A549 (cell line): ENCODE data around the gene PRLR. TPM values are rescaled to one million over a fixed set of nuclear protein-coding genes. Genes with fewer than 3 reads are reported as not detected.
A peak's percentile ranks its signal among the peaks of the same experiment; 100 is the strongest.

Experiments
- ATAC-seq, 2 experiments: fragments of 200-7000 bp in 1 of 2; fragments of >200 bp in 1 of 2; cut with Nextera tagmentation in 1 of 2; cut with Tn5 transposase in 1 of 2; 3 replicates each; pipeline versions ENCODE4 v1.8.0 to v1.9.1; 2018 to 2020; ENCODE audit warnings: mild to moderate bottlenecking in 1 of 2, moderate library complexity in 1 of 2
- CTCF ChIA-PET: fragments of 300-600 bp; sonication (Branson Sonifier 250); formaldehyde crosslinking; extraction: SDS; loops from one replicate; lab custom pipeline; 2021; ENCODE audit warnings: antibody characterized with exemption, inconsistent platforms; lab: Yijun Ruan, JAX
- POLR2A ChIA-PET: fragments of 350-600 bp; formaldehyde crosslinking; extraction: SDS; loops from one replicate; lab custom pipeline; 2021; ENCODE audit warnings: antibody characterized with exemption, inconsistent platforms; lab: Yijun Ruan, JAX
- DNase-seq, 2 experiments: peaks; one replicate each; pipeline versions ENCODE4 v3.0.0 to v3.0.0-alpha.2; 2011 to 2016; ENCODE audit warnings: low read depth in 1 of 2, low spot score in 1 of 2
- FAIRE-seq: peaks from 2 replicates; lab custom pipeline; 2011; peaks lifted over from hg19 to GRCh38; lab: Jason Lieb, UNC
- H3K27ac ChIP-seq, 2 experiments: fragments of >200 bp; sonication (Bioruptor Twin); formaldehyde crosslinking; 3 replicates each; pipeline ENCODE4 v1.5.1; 2016 to 2017
- H3K4me1 ChIP-seq: fragments of >200 bp; sonication (Bioruptor Twin); formaldehyde crosslinking; 3 replicates; pipeline ENCODE4 v1.6.1; 2016
- H3K4me2 ChIP-seq: fragments of >200 bp; sonication (Bioruptor Twin); formaldehyde crosslinking; 3 replicates; pipeline ENCODE4 v1.6.1; 2016
- H3K4me3 ChIP-seq: fragments of >200 bp; sonication (Bioruptor Twin); formaldehyde crosslinking; 3 replicates; pipeline ENCODE4 v1.5.1; 2016
- H3K9me3 ChIP-seq: fragments of >200 bp; sonication (Bioruptor Twin); formaldehyde crosslinking; 3 replicates; pipeline ENCODE4 v1.6.1; 2016
- ATOH8 ChIP-seq: fragments of 250-450 bp; sonication (Bioruptor Pico); IDR thresholded peaks from 2 replicates; pipeline ENCODE4 v1.5.0; 2020; ENCODE audit warnings: low read depth, mild to moderate bottlenecking, moderate library complexity
- BHLHE40 ChIP-seq: IDR thresholded peaks from 2 replicates; pipeline ENCODE4 v1.6.1; 2012; ENCODE audit warnings: low read depth, low read length, inconsistent platforms
- CBX8 ChIP-seq: fragments of 200-600 bp; sonication (generic); IDR thresholded peaks from 2 replicates; pipeline ENCODE4 v1.6.1; 2016
- CEBPB ChIP-seq, 2 experiments: fragments of >200 bp in 1 of 2; sonication (Bioruptor Twin) in 1 of 2; formaldehyde crosslinking in 1 of 2; IDR thresholded peaks; 2 replicates each; pipeline ENCODE4 v1.6.1; 2012 to 2016
- CHD4 ChIP-seq: fragments of 200-600 bp; sonication (generic); IDR thresholded peaks from 2 replicates; pipeline ENCODE4 v1.6.1; 2016; ENCODE audit warnings: antibody characterized with exemption, mild to moderate bottlenecking, borderline replicate concordance
- EHF ChIP-seq: fragments of 250-450 bp; sonication (Bioruptor Pico); IDR thresholded peaks from 2 replicates; pipeline ENCODE4 v1.5.0; 2020; ENCODE audit warnings: mild to moderate bottlenecking
- FOSB ChIP-seq: fragments of 250-450 bp; sonication (Bioruptor Pico); IDR thresholded peaks from 2 replicates; pipeline ENCODE4 v1.5.0; 2020; ENCODE audit warnings: mild to moderate bottlenecking, moderate library complexity
- FOSL2 ChIP-seq, 2 experiments: fragments of 450-650 bp in 1 of 2; fragments of >200 bp in 1 of 2; sonication (Bioruptor Twin) in 1 of 2; formaldehyde crosslinking; IDR thresholded peaks; 2 replicates each; pipeline versions ENCODE4 v1.5.0 to v1.6.1; 2016 to 2020; ENCODE audit warnings: mild to moderate bottlenecking in 1 of 2, moderate library complexity in 1 of 2
- FOXS1 ChIP-seq: fragments of 250-450 bp; sonication (Bioruptor Pico); IDR thresholded peaks from 2 replicates; pipeline ENCODE4 v1.5.0; 2020; ENCODE audit warnings: mild to moderate bottlenecking, moderate library complexity
- GATA3 ChIP-seq: IDR thresholded peaks from 2 replicates; pipeline ENCODE4 v1.6.1; 2012; ENCODE audit warnings: borderline replicate concordance
- HEYL ChIP-seq: fragments of 250-450 bp; sonication (Bioruptor Pico); IDR thresholded peaks from 2 replicates; pipeline ENCODE4 v1.8.0; 2021; ENCODE audit warnings: mild to moderate bottlenecking, moderate library complexity
- HOXB5 ChIP-seq: fragments of 250-450 bp; sonication (Bioruptor Pico); IDR thresholded peaks from 2 replicates; pipeline ENCODE4 v1.5.0; 2020; ENCODE audit warnings: mild to moderate bottlenecking, moderate library complexity
- KDM5A ChIP-seq: fragments of 200-600 bp; sonication (generic); IDR thresholded peaks from 2 replicates; pipeline ENCODE4 v1.6.1; 2016; ENCODE audit warnings: antibody characterized with exemption, mild to moderate bottlenecking
- MAFK ChIP-seq: fragments of 450-650 bp; IDR thresholded peaks from 2 replicates; pipeline ENCODE4 v1.6.1; 2014; ENCODE audit not compliant: partially characterized antibody
- MYC ChIP-seq: IDR thresholded peaks from 2 replicates; pipeline ENCODE4 v1.6.1; 2012; ENCODE audit warnings: mild to moderate bottlenecking, inconsistent platforms, low read length, improper control_type of control experiment, borderline replicate concordance
- NFE2L2 ChIP-seq: fragments of 150-350 bp; conservative IDR thresholded peaks from 2 replicates; pipeline ENCODE4 v1.6.1; 2014; ENCODE audit warnings: low read length
- PBX3 ChIP-seq: IDR thresholded peaks from 2 replicates; pipeline ENCODE4 v1.6.1; 2012
- PHF8 ChIP-seq: fragments of 200-600 bp; sonication (generic); IDR thresholded peaks from 2 replicates; pipeline ENCODE4 v1.6.1; 2016; ENCODE audit warnings: low read depth, mild to moderate bottlenecking, antibody characterized with exemption, moderate library complexity, borderline replicate concordance
- POLR2AphosphoS2 ChIP-seq: conservative IDR thresholded peaks from 2 replicates; pipeline ENCODE4 v1.6.1; 2012; ENCODE audit warnings: low read length, improper control_type of control experiment, inconsistent platforms
- SREBF2 ChIP-seq: fragments of 450-650 bp; IDR thresholded peaks from 2 replicates; pipeline ENCODE4 v1.6.1; 2014; ENCODE audit warnings: mild to moderate bottlenecking, moderate library complexity
- ZFP36 ChIP-seq: fragments of 450-650 bp; IDR thresholded peaks from 2 replicates; pipeline ENCODE4 v1.6.1; 2014; ENCODE audit warnings: borderline replicate concordance; ENCODE audit not compliant: partially characterized antibody
- ZSCAN20 ChIP-seq: fragments of 250-450 bp; sonication (Bioruptor Pico); IDR thresholded peaks from 2 replicates; pipeline ENCODE4 v1.8.0; 2022; ENCODE audit warnings: mild to moderate bottlenecking, moderate library complexity
- WGBS: methylation state at CpG from one replicate; pipeline ENCODE4 v1.1.6; 2017; ENCODE audit errors: missing lambda C conversion rate; 5-methylcytosine and 5-hydroxymethylcytosine counted together
- polyA plus RNA-seq, 4 experiments: library from polyadenylated mRNA; depleted of rRNA in 3 of 4; stranded (reverse); fragments of >200 nt; fragmentation: RNase III in 1 of 4; extraction: RNeasy Plus Mini Kit Qiagen cat#74134 plus additional on column Dnase treatment in 1 of 4; gene quantifications; 2 replicates in 3 of 4; 3 replicates in 1 of 4; pipeline ENCODE4 v1.2.3, GENCODE V29; 2011 to 2017
- TF ChIP-seq, protein P1 (sequence below): fragments of 200-600 bp; sonication (generic); IDR thresholded peaks from 2 replicates; pipeline ENCODE4 v1.6.1; 2016; ENCODE audit warnings: antibody characterized with exemption, mild to moderate bottlenecking, moderate library complexity
- TF ChIP-seq, protein P2 (sequence below): fragments of 450-650 bp; IDR thresholded peaks from 2 replicates; pipeline ENCODE4 v1.6.1; 2014; ENCODE audit warnings: antibody characterized with exemption
- TF ChIP-seq, protein P3 (sequence below): fragments of >200 bp; sonication (Bioruptor Twin); formaldehyde crosslinking; IDR thresholded peaks from 3 replicates; pipeline ENCODE4 v1.5.1; 2016
- TF ChIP-seq, protein P4 (sequence below): IDR thresholded peaks from 2 replicates; pipeline ENCODE4 v1.6.1; 2012

Gene PRLR
- polyA plus RNA-seq, 2 of the 4 experiments (the other 2 are of a cell fraction), result 0.09 TPM; not detected in 1

GRCh38 chr5:35026941-35027340 lies 203.3 kb downstream of the PRLR start:
- H3K4me2 ChIP-seq, result no peak overlapping the region
- ChIA-PET POLR2A (no interaction called here), CTCF (interaction anchor here (2.3 kb wide), 1 partner anchor 23 kb away, joined by 10 read pairs; no protein-coding TSS in a partner anchor)
- no peaks in the 10 kb centered on the region for H3K4me1 ChIP-seq
- no peak for ATAC-seq
- no peak for DNase-seq
- 12% methylated on average over 5 of the region's 5 CpGs for WGBS
- H3K27ac ChIP-seq, result no peak overlapping the region
- no peak for FAIRE-seq
- no peaks in the 10 kb centered on the region for H3K9me3 ChIP-seq
- H3K4me3 ChIP-seq, result no peak overlapping the region
- no peak for TF ChIP-seq GATA3
- no peak for TF ChIP-seq SREBF2
- TF ChIP-seq, protein P1, sequence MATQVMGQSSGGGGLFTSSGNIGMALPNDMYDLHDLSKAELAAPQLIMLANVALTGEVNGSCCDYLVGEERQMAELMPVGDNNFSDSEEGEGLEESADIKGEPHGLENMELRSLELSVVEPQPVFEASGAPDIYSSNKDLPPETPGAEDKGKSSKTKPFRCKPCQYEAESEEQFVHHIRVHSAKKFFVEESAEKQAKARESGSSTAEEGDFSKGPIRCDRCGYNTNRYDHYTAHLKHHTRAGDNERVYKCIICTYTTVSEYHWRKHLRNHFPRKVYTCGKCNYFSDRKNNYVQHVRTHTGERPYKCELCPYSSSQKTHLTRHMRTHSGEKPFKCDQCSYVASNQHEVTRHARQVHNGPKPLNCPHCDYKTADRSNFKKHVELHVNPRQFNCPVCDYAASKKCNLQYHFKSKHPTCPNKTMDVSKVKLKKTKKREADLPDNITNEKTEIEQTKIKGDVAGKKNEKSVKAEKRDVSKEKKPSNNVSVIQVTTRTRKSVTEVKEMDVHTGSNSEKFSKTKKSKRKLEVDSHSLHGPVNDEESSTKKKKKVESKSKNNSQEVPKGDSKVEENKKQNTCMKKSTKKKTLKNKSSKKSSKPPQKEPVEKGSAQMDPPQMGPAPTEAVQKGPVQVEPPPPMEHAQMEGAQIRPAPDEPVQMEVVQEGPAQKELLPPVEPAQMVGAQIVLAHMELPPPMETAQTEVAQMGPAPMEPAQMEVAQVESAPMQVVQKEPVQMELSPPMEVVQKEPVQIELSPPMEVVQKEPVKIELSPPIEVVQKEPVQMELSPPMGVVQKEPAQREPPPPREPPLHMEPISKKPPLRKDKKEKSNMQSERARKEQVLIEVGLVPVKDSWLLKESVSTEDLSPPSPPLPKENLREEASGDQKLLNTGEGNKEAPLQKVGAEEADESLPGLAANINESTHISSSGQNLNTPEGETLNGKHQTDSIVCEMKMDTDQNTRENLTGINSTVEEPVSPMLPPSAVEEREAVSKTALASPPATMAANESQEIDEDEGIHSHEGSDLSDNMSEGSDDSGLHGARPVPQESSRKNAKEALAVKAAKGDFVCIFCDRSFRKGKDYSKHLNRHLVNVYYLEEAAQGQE, result no peak
- no peak for TF ChIP-seq ZSCAN20
- TF ChIP-seq CEBPB (IDR thresholded peaks at IDR 0.05), result no peak
- no peak for TF ChIP-seq FOSL2 (IDR thresholded peaks at IDR 0.05)
- no peak for TF ChIP-seq FOSL2 (CRISPR knock-in tag; IDR thresholded peaks at IDR 0.05)
- TF ChIP-seq, protein P2, sequence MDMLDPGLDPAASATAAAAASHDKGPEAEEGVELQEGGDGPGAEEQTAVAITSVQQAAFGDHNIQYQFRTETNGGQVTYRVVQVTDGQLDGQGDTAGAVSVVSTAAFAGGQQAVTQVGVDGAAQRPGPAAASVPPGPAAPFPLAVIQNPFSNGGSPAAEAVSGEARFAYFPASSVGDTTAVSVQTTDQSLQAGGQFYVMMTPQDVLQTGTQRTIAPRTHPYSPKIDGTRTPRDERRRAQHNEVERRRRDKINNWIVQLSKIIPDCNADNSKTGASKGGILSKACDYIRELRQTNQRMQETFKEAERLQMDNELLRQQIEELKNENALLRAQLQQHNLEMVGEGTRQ, result no peak
- TF ChIP-seq, protein P3, sequence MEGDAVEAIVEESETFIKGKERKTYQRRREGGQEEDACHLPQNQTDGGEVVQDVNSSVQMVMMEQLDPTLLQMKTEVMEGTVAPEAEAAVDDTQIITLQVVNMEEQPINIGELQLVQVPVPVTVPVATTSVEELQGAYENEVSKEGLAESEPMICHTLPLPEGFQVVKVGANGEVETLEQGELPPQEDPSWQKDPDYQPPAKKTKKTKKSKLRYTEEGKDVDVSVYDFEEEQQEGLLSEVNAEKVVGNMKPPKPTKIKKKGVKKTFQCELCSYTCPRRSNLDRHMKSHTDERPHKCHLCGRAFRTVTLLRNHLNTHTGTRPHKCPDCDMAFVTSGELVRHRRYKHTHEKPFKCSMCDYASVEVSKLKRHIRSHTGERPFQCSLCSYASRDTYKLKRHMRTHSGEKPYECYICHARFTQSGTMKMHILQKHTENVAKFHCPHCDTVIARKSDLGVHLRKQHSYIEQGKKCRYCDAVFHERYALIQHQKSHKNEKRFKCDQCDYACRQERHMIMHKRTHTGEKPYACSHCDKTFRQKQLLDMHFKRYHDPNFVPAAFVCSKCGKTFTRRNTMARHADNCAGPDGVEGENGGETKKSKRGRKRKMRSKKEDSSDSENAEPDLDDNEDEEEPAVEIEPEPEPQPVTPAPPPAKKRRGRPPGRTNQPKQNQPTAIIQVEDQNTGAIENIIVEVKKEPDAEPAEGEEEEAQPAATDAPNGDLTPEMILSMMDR, result no peak
- no peak for TF ChIP-seq HOXB5 (CRISPR knock-in tag)
- no peak for TF ChIP-seq ZFP36
- TF ChIP-seq, protein P4, sequence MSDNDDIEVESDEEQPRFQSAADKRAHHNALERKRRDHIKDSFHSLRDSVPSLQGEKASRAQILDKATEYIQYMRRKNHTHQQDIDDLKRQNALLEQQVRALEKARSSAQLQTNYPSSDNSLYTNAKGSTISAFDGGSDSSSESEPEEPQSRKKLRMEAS, result no peak
- no peak for TF ChIP-seq BHLHE40
- no peak for TF ChIP-seq MYC
- TF ChIP-seq EHF (CRISPR knock-in tag), result no peak
- TF ChIP-seq MAFK, result no peak

DNA sequence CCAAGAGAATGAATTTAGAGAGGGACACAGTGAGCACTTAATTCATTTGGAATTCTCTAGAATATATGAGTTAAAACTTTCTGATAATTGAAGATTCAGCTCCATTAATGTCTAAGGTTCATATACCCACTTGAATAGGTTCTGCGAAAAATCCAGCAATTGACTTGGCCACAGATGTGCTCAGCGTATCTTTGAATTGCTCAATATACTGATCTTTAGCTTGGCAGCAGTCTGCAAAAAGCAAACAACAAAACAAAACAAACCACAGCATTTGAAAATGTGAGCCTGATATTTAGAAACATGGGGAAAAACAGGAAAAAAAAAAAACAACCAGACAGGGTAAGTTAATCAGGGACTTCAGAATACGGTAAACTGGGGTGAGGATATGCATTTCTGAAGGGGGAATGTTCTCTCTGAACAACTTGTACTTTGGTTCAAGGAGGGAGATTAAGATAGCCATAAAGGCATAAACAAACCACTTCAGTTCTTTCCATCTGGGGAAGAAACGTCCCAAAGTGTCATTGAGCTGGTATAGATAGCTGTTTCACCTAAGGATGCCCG lies 203.9 kb downstream of the PRLR start:
- TF ChIP-seq ATOH8 (CRISPR knock-in tag) (no peak), HEYL (no peak), EHF (CRISPR knock-in tag) (no peak), CHD4 (no peak), MYC (no peak), POLR2AphosphoS2 (no peak), PBX3 (no peak), NFE2L2 (no peak), CBX8 (no peak), PHF8 (no peak), KDM5A (no peak), FOSB (CRISPR knock-in tag) (no peak), FOXS1 (CRISPR knock-in tag) (no peak)
- TF ChIP-seq, all 56 proteins: peak for 0

More for the DNA sequence above, 203.9 kb downstream of the PRLR start:
- Histone ChIP-seq H3K9me3 (no peaks in the 10 kb centered on the region), H3K4me1 (no peaks in the 10 kb centered on the region), H3K4me2 (no peak overlapping the region), H3K4me3 (no peak overlapping the region), H3K27ac (no peak overlapping the region)
- FAIRE-seq, result no peak
- 21% methylated on average over 5 of the region's 5 CpGs for WGBS
- CTCF ChIA-PET, result interaction anchor here (2.3 kb wide), 1 partner anchor 23 kb away, joined by 10 read pairs; no protein-coding TSS in a partner anchor
- ATAC-seq, result 0 out of 6 replicates have a peak, but pooled peaks of 1 of the 2 experiments have one; percentile 31
- POLR2A ChIA-PET, result no interaction called here
- DNase-seq, result no peak
